Small intestine (tissue), 7 donors: Measurements from ENCODE around the gene GALNS. TPM values are rescaled to one million over a fixed set of nuclear protein-coding genes. Genes with fewer than 3 reads are reported as not detected.

ENCODE experiments used
- DNase-seq, 2 donors: peaks; one replicate each; pipeline versions ENCODE4 v3.0.0 to v3.0.0-alpha.2; 2013
- FAIRE-seq: peaks from 2 replicates; lab custom pipeline; 2012; peaks lifted over from hg19 to GRCh38; lab: Jason Lieb, UNC
- H3K27ac ChIP-seq, 3 donors: one replicate each; pipeline ENCODE4 v1.5.1; 2013; ENCODE audit warnings: low read length in 2 of 3, mild to moderate bottlenecking in 2 of 3, control low read depth in 1 of 3, inconsistent platforms in 1 of 3, low read depth in 1 of 3, moderate library complexity in 1 of 3
- H3K27me3 ChIP-seq, 3 donors: one replicate each; pipeline ENCODE4 v1.6.1; 2013; ENCODE audit warnings: low read length in 3 of 3, inconsistent platforms in 1 of 3; ENCODE audit not compliant: control insufficient read depth in 3 of 3, insufficient read depth in 3 of 3
- H3K36me3 ChIP-seq, 3 donors: one replicate each; pipeline ENCODE4 v1.6.1; 2013; ENCODE audit warnings: low read length in 3 of 3, inconsistent platforms in 1 of 3, low read depth in 1 of 3, mild to moderate bottlenecking in 1 of 3, moderate library complexity in 1 of 3; ENCODE audit not compliant: control insufficient read depth in 3 of 3, insufficient read depth in 2 of 3
- H3K4me1 ChIP-seq, 3 donors: one replicate each; pipeline ENCODE4 v1.6.1; 2013; ENCODE audit warnings: low read length in 2 of 3, inconsistent platforms in 1 of 3, low read depth in 1 of 3, mild to moderate bottlenecking in 1 of 3, moderate library complexity in 1 of 3; ENCODE audit not compliant: control insufficient read depth in 3 of 3, insufficient read depth in 2 of 3
- H3K4me3 ChIP-seq, 3 donors: one replicate each; pipeline ENCODE4 v1.5.1; 2013; ENCODE audit warnings: low read length in 3 of 3, control low read depth in 1 of 3, inconsistent platforms in 1 of 3, low read depth in 1 of 3, mild to moderate bottlenecking in 1 of 3, moderate library complexity in 1 of 3
- H3K9me3 ChIP-seq, 2 donors: one replicate each; pipeline ENCODE4 v1.6.1; 2013; ENCODE audit warnings: low read depth in 1 of 2, low read length in 1 of 2; ENCODE audit not compliant: control insufficient read depth in 2 of 2, insufficient read depth in 1 of 2
- WGBS, 3 donors: extraction: QIAGEN DNeasy Blood & Tissue Kit; methylation state at CpG; one replicate each; pipeline ENCODE4 v1.1.7; 2013; 5-methylcytosine and 5-hydroxymethylcytosine counted together
- polyA plus RNA-seq, 4 donors: library from polyadenylated mRNA; stranded (reverse) in 3 of 4; unstranded in 1 of 4; fragments of 200-250 nt in 3 of 4; fragments of 120-200 nt in 1 of 4; gene quantifications; one replicate each; pipeline versions ENCODE4 v1.2.1 to v1.2.3, GENCODE V29; 2013
- donor health status: healthy with polysubstance abuse.
- donor health status: control.
- donor health status: control.
- donor health status: Bipolar disorder and iron deficiency.
- donor health status: healthy.

Gene GALNS
- polyA plus RNA-seq, 4 donors, result 28.3 to 35.4 (median 32.7) TPM

GRCh38 chr16:88768071-88768783 lies 88.5 kb downstream of the GALNS start:
- Histone ChIP-seq H3K4me3 (no peak overlapping the region), H3K4me1 (peaks cover 5 to 54% (median 12%) of the 10 kb centered on the region in 3 donors), H3K27me3 (no peaks in the 10 kb centered on the region), H3K27ac (no peak overlapping the region), H3K36me3 (peaks cover 0 to 38% (median 0%) of the 10 kb centered on the region in 3 donors), H3K9me3 (no peaks in the 10 kb centered on the region)
- FAIRE-seq (no peak), DNase-seq (no peak)
- WGBS, 3 donors, result 56 to 86% (median 74%) methylated on average over 22 to 24 of the region's 24 CpGs

- H3K27me3 ChIP-seq, result no peaks in the 10 kb centered on the region
- no peak overlapping the region for H3K27ac ChIP-seq
- peaks cover 0 to 44% (median 0%) of the 10 kb centered on the region in 3 donors for H3K36me3 ChIP-seq
- peaks cover 5 to 48% (median 12%) of the 10 kb centered on the region in 3 donors for H3K4me1 ChIP-seq
- FAIRE-seq (no peak), DNase-seq (no peak)
- WGBS, 3 donors, result 72 to 86% (median 81%) methylated on average over 12 of the region's 12 CpGs
- H3K9me3 ChIP-seq, result no peaks in the 10 kb centered on the region
- H3K4me3 ChIP-seq, result no peak overlapping the region
Observed at GRCh38 chr16:88767546-88768070, 89.1 kb downstream of the GALNS start.

- Histone ChIP-seq H3K9me3 (no peaks in the 10 kb centered on the region), H3K4me3 (no peak overlapping the region), H3K27ac (no peak overlapping the region), H3K36me3 (peaks cover 0 to 46% (median 0%) of the 10 kb centered on the region in 3 donors), H3K27me3 (no peaks in the 10 kb centered on the region), H3K4me1 (peaks cover 5 to 46% (median 12%) of the 10 kb centered on the region in 3 donors)
- FAIRE-seq (no peak), DNase-seq (no peak)
- WGBS, 3 donors, result 86 to 94% (median 87%) methylated on average over 11 of the region's 11 CpGs
Observed at GRCh38 chr16:88766975-88767374, 89.8 kb downstream of the GALNS start.

GRCh38 chr16:88764913-88765349 lies 91.8 kb downstream of the GALNS start:
- Histone ChIP-seq H3K9me3 (no peaks in the 10 kb centered on the region), H3K27ac (no peak overlapping the region), H3K4me1 (peaks cover under 1 to 33% (median 2%) of the 10 kb centered on the region in 3 donors), H3K36me3 (peaks cover 0 to 48% (median 0%) of the 10 kb centered on the region in 3 donors), H3K4me3 (no peak overlapping the region), H3K27me3 (no peaks in the 10 kb centered on the region)
- FAIRE-seq (no peak), DNase-seq (no peak)
- WGBS, 3 donors, result 80 to 93% (median 83%) methylated on average over 9 of the region's 9 CpGs

GRCh38 chr16:88764080-88764479 lies 92.7 kb downstream of the GALNS start:
- no peak overlapping the region for H3K4me3 ChIP-seq
- no peak overlapping the region for H3K27ac ChIP-seq
- FAIRE-seq, result no peak

More at GRCh38 chr16:88764080-88764479, 92.7 kb downstream of the GALNS start:
- peaks cover 0 to under 1% of the 10 kb centered on the region in 2 donors for H3K9me3 ChIP-seq
- no peak for DNase-seq
- 93 to 96% (median 95%) methylated on average over 17 to 19 of the region's 19 CpGs for WGBS, 3 donors
- H3K27me3 ChIP-seq, result no peaks in the 10 kb centered on the region
- peaks cover 0 to 48% (median 0%) of the 10 kb centered on the region in 3 donors for H3K36me3 ChIP-seq
- peaks cover 0 to 33% (median 5%) of the 10 kb centered on the region in 3 donors for H3K4me1 ChIP-seq

Other genes with a start within 250 kb of the GALNS start
- under 1 TPM in 1 of 4 donors, not detected in 3; 0.19 TPM for gene IL17C, start 218.4 kb downstream of the GALNS start, polyA plus RNA-seq
- gene CYBA, start 205.9 kb downstream of the GALNS start, polyA plus RNA-seq, result 100 to 1,000 TPM in 3 of 4 donors, 10 to 100 TPM in 1; 61.1 to 320 (median 175) TPM
- 100 to 1,000 TPM in 1 of 4 donors, 10 to 100 TPM in 3; 28.4 to 115 (median 34.9) TPM for gene MVD, start 193.9 kb downstream of the GALNS start, polyA plus RNA-seq
- 1 to 10 TPM in 2 of 4 donors, under 1 TPM in 2; 0.45 to 3.2 (median 0.86) TPM for gene SNAI3, start 170.4 kb downstream of the GALNS start, polyA plus RNA-seq
- 10 to 100 TPM in 3 of 4 donors, 1 to 10 TPM in 1; 9.2 to 15.1 (median 12.1) TPM for gene RNF166, start 150.5 kb downstream of the GALNS start, polyA plus RNA-seq
- 10 to 100 TPM in 3 of 4 donors, 1 to 10 TPM in 1; 7.8 to 15.0 (median 11.2) TPM for gene CTU2, start 150.4 kb downstream of the GALNS start, polyA plus RNA-seq
- gene PIEZO1, start 71.7 kb downstream of the GALNS start, polyA plus RNA-seq, result 10 to 100 TPM; 22.8 to 95.0 (median 57.7) TPM
- 10 to 100 TPM in 2 of 4 donors, 1 to 10 TPM in 2; 1.1 to 16.7 (median 9.0) TPM for gene CDT1, start 53.2 kb downstream of the GALNS start, polyA plus RNA-seq
- gene APRT, start 45.0 kb downstream of the GALNS start, polyA plus RNA-seq, result 100 to 1,000 TPM; 121 to 255 (median 222) TPM
- 100 to 1,000 TPM in 1 of 4 donors, 10 to 100 TPM in 3; 46.6 to 104 (median 72.7) TPM for gene TRAPPC2L, start 180 bp upstream of the GALNS start, polyA plus RNA-seq
- gene PABPN1L, start 9.7 kb upstream of the GALNS start, polyA plus RNA-seq, result under 1 TPM in 1 of 4 donors, not detected in 3; 0.12 TPM
- 1 to 10 TPM; 1.4 to 8.4 (median 4.1) TPM for gene CBFA2T3, start 120.3 kb upstream of the GALNS start, polyA plus RNA-seq
- gene ACSF3, start 236.9 kb upstream of the GALNS start, polyA plus RNA-seq, result 10 to 100 TPM; 35.3 to 93.7 (median 58.7) TPM